H9 (cell line): ENCODE data around the gene PIK3R5. TPM values are rescaled to one million over a fixed set of nuclear protein-coding genes. Genes with fewer than 3 reads are reported as not detected.

Experiments used
- DNase-seq: peaks from one replicate; pipeline ENCODE4 v3.0.0-alpha.2; 2017
- H2AFZ ChIP-seq: one replicate; pipeline ENCODE4 v1.6.1; 2013; ENCODE audit warnings: mild to moderate bottlenecking, low read length, control low read depth, moderate library complexity
- H2AK5ac ChIP-seq: 2 replicates; pipeline ENCODE4 v1.6.1; 2013; ENCODE audit warnings: low read length, control low read depth, mixed read lengths; ENCODE audit not compliant: insufficient read length
- H2BK120ac ChIP-seq: one replicate; pipeline ENCODE4 v1.6.1; 2013; ENCODE audit warnings: low read depth, mild to moderate bottlenecking, low read length, control low read depth, inconsistent platforms; ENCODE audit not compliant: poor library complexity, severe bottlenecking
- H2BK12ac ChIP-seq: 2 replicates; pipeline ENCODE4 v1.6.1; 2013; ENCODE audit warnings: low read length, control low read depth, mixed read lengths, low read depth; ENCODE audit not compliant: insufficient read length
- H2BK15ac ChIP-seq: 2 replicates; pipeline ENCODE4 v1.6.1; 2013; ENCODE audit warnings: low read depth, low read length, control low read depth
- H2BK20ac ChIP-seq: one replicate; pipeline ENCODE4 v1.6.1; 2013; ENCODE audit warnings: low read depth, mild to moderate bottlenecking, low read length, control low read depth, inconsistent platforms; ENCODE audit not compliant: poor library complexity, severe bottlenecking
- H2BK5ac ChIP-seq: 2 replicates; pipeline ENCODE4 v1.6.1; 2013; ENCODE audit warnings: low read length, control low read depth, mixed read lengths; ENCODE audit not compliant: insufficient read length
- H3K14ac ChIP-seq: 2 replicates; pipeline ENCODE4 v1.6.1; 2013; ENCODE audit warnings: low read length, control low read depth; ENCODE audit not compliant: insufficient read depth
- H3K18ac ChIP-seq: 2 replicates; pipeline ENCODE4 v1.6.1; 2013; ENCODE audit warnings: low read depth, mild to moderate bottlenecking, mixed read lengths, low read length, control low read depth; ENCODE audit not compliant: insufficient read length
- H3K23ac ChIP-seq: 2 replicates; pipeline ENCODE4 v1.6.1; 2013; ENCODE audit warnings: low read length, control low read depth, mixed read lengths, low read depth; ENCODE audit not compliant: insufficient read length
- H3K23me2 ChIP-seq: 2 replicates; pipeline ENCODE4 v1.6.1; 2013; ENCODE audit warnings: low read depth, mild to moderate bottlenecking, mixed read lengths, low read length, control low read depth; ENCODE audit not compliant: insufficient read length, poor library complexity, severe bottlenecking
- H3K27ac ChIP-seq: 2 replicates; pipeline ENCODE4 v1.5.1; 2013; ENCODE audit warnings: low read length, control low read depth, mixed read lengths, low read depth; ENCODE audit not compliant: insufficient read length
- H3K27me3 ChIP-seq: 2 replicates; pipeline ENCODE4 v1.6.1; 2013; ENCODE audit warnings: low read length, control low read depth, inconsistent platforms; ENCODE audit not compliant: insufficient read depth
- H3K4ac ChIP-seq: 2 replicates; pipeline ENCODE4 v1.6.1; 2013; ENCODE audit warnings: low read depth, mild to moderate bottlenecking, control low read depth, inconsistent platforms, low read length, moderate library complexity
- H3K4me1 ChIP-seq: 2 replicates; pipeline ENCODE4 v1.6.1; 2013; ENCODE audit warnings: low read length, control low read depth, inconsistent platforms; ENCODE audit not compliant: insufficient read depth
- H3K4me2 ChIP-seq: 2 replicates; pipeline ENCODE4 v1.6.1; 2013; ENCODE audit warnings: low read length, control low read depth, mixed read lengths; ENCODE audit not compliant: insufficient read length, insufficient read depth
- H3K56ac ChIP-seq: 2 replicates; pipeline ENCODE4 v1.6.1; 2013; ENCODE audit warnings: low read depth, mild to moderate bottlenecking, mixed read lengths, low read length, control low read depth; ENCODE audit not compliant: insufficient read length
- H3K79me1 ChIP-seq: 2 replicates; pipeline ENCODE4 v1.6.1; 2013; ENCODE audit warnings: low read depth, mild to moderate bottlenecking, moderate library complexity, low read length, control low read depth, inconsistent platforms; ENCODE audit not compliant: insufficient read depth, poor library complexity, severe bottlenecking
- H3K79me2 ChIP-seq: 2 replicates; pipeline ENCODE4 v1.6.1; 2013; ENCODE audit warnings: low read length, control low read depth, inconsistent platforms; ENCODE audit not compliant: insufficient read depth
- H3K9ac ChIP-seq: 2 replicates; pipeline ENCODE4 v1.6.1; 2013; ENCODE audit warnings: low read length, control low read depth, mixed read lengths; ENCODE audit not compliant: insufficient read length; ENCODE audit errors: extremely low read depth
- H3K9me3 ChIP-seq: one replicate; pipeline ENCODE4 v1.6.1; 2013; ENCODE audit warnings: low read depth, low read length, inconsistent platforms; ENCODE audit not compliant: control insufficient read depth
- H3T11ph ChIP-seq: one replicate; pipeline ENCODE4 v1.6.1; 2013; ENCODE audit warnings: mild to moderate bottlenecking, low read length, control low read depth, inconsistent platforms
- H4K20me1 ChIP-seq: one replicate; pipeline ENCODE4 v1.6.1; 2013; ENCODE audit not compliant: control insufficient read depth, insufficient read length, insufficient read depth
- H4K5ac ChIP-seq: 2 replicates; pipeline ENCODE4 v1.6.1; 2013; ENCODE audit warnings: low read depth, mild to moderate bottlenecking, mixed read lengths, low read length, control low read depth; ENCODE audit not compliant: insufficient read length
- H4K8ac ChIP-seq: replicated peaks from 2 replicates; pipeline ENCODE4 v1.6.1; 2013; ENCODE audit warnings: low read length, control low read depth, mixed read lengths, low read depth; ENCODE audit not compliant: insufficient read length
- H4K91ac ChIP-seq: 2 replicates; pipeline ENCODE4 v1.6.1; 2013; ENCODE audit warnings: low read depth, mild to moderate bottlenecking, moderate library complexity, mixed read lengths, low read length, control low read depth; ENCODE audit not compliant: insufficient read length
- H3K27ac Mint-ChIP-seq, 3 experiments: 2 replicates in 2 of 3; 3 replicates in 1 of 3; pipeline ENCODE4 v1.8.0; 2020 to 2021; ENCODE audit warnings: mixed read lengths in 3 of 3, mild to moderate bottlenecking in 1 of 3, moderate library complexity in 1 of 3
- H3K27me3 Mint-ChIP-seq: 2 replicates; pipeline ENCODE4 v1.8.0; 2021; ENCODE audit warnings: low read depth, mild to moderate bottlenecking, moderate library complexity, mixed read lengths
- H3K36me3 Mint-ChIP-seq, 3 experiments: 2 replicates in 2 of 3; 3 replicates in 1 of 3; pipeline ENCODE4 v1.8.0; 2020 to 2021; ENCODE audit warnings: low read depth in 3 of 3, mixed read lengths in 3 of 3; ENCODE audit not compliant: insufficient read depth in 1 of 3
- H3K4me1 Mint-ChIP-seq, 2 experiments: 2 replicates each; pipeline ENCODE4 v1.8.0; 2020; ENCODE audit warnings: mixed read lengths in 2 of 2
- H3K4me3 Mint-ChIP-seq, 2 experiments: 2 replicates in 1 of 2; 3 replicates in 1 of 2; pipeline ENCODE4 v1.8.0; 2020 to 2021; ENCODE audit warnings: mild to moderate bottlenecking in 2 of 2, mixed read lengths in 2 of 2, moderate library complexity in 1 of 2
- H3K9me3 Mint-ChIP-seq, 2 experiments: 2 replicates in 1 of 2; 3 replicates in 1 of 2; pipeline ENCODE4 v1.8.0; 2020; ENCODE audit warnings: mild to moderate bottlenecking in 2 of 2, mixed read lengths in 2 of 2, moderate library complexity in 1 of 2
- CTCF ChIP-seq: fragments of 200-600 bp; sonication (generic); conservative IDR thresholded peaks from 3 replicates; pipeline ENCODE4 v1.8.0; 2021; ENCODE audit warnings: antibody characterized with exemption, mild to moderate bottlenecking
- WGBS: extraction: QIAGEN DNeasy Blood & Tissue Kit; methylation state at CpG from one replicate; pipeline ENCODE4 v1.1.7; 2013; ENCODE audit warnings: missing lambda C conversion rate, low lambda C conversion rate, mixed read lengths; ENCODE audit not compliant: insufficient read length; ENCODE audit errors: extremely low coverage; 5-methylcytosine and 5-hydroxymethylcytosine counted together
- total RNA-seq: library from RNA; stranded (reverse); gene quantifications from 2 replicates; pipeline ENCODE4 v1.2.1, GENCODE V29; 2021

The PIK3R5 gene
- total RNA-seq, 1 experiment from 2014 or later: 1.4 TPM

GRCh38 chr17:8844229-8845218 is 121.0 kb downstream of the PIK3R5 start:
- Histone ChIP-seq H3K9me3 (no peaks in the 10 kb centered on the region), H4K20me1 (no peaks in the 10 kb centered on the region), H3K14ac (no peak overlapping the region; the same call in 1 of the 2 replicates), H2BK120ac (no peak overlapping the region), H2BK15ac (no peak overlapping the region), H2BK12ac (no peak overlapping the region), H3K9ac (no peak overlapping the region), H3K27me3 (no peaks in the 10 kb centered on the region), H4K8ac (no peak overlapping the region), H3K18ac (no peak overlapping the region), H2AK5ac (no peak overlapping the region), H3K23me2 (peaks cover 1% of the 10 kb centered on the region), H3K4me2 (no peak overlapping the region), H3K23ac (no peak overlapping the region), H3K79me1 (no peaks in the 10 kb centered on the region), H3K56ac (no peak overlapping the region), H3K4ac (no peak overlapping the region), H3K4me1 (no peaks in the 10 kb centered on the region), H3K79me2 (no peaks in the 10 kb centered on the region), H2BK20ac (no peak overlapping the region), H3K27ac (no peak overlapping the region), H3T11ph (no peak overlapping the region), H4K91ac (no peak overlapping the region), H2BK5ac (no peak overlapping the region), H2AFZ (no peak overlapping the region), H4K5ac (no peak overlapping the region)
- no peak overlapping the region; a peak in 1 of 5 replicates for H3K4me3 Mint-ChIP-seq
- H3K4me1 Mint-ChIP-seq: peaks cover 4 to 6% of the 10 kb centered on the region in 2 experiments
- H3K36me3 Mint-ChIP-seq: no peaks in the 10 kb centered on the region
- no peak for TF ChIP-seq CTCF
- no CpG with 5 or more reads among the region's 9 CpGs for WGBS
- no peaks in the 10 kb centered on the region; a peak in 1 of 5 replicates for H3K9me3 Mint-ChIP-seq
- no peak for DNase-seq
- H3K27ac Mint-ChIP-seq: no peak overlapping the region
- peaks cover under 1% of the 10 kb centered on the region for H3K27me3 Mint-ChIP-seq
